Omental fat pad (tissue), 4 donors: ENCODE data around the gene NHP2. TPM values are rescaled to one million over a fixed set of nuclear protein-coding genes. Genes with fewer than 3 reads are reported as not detected.

ENCODE experiments used
- ATAC-seq: fragments of 150-250 bp; one replicate; pipeline ENCODE4 v1.9.1; 2016; ENCODE audit warnings: mild to moderate bottlenecking, moderate library complexity; ENCODE audit not compliant: low FRiP score
- DNase-seq: peaks from one replicate; pipeline ENCODE4 v3.0.0-alpha.2; 2019; ENCODE audit warnings: low spot score
- total RNA-seq, 4 donors: library from RNA; depleted of rRNA; stranded (reverse); fragments of >200 nt; gene quantifications; one replicate each; pipeline ENCODE4 v1.1.0, GENCODE V29; 2016
- TF ChIP-seq, protein P1 (sequence below), 3 donors: fragments of 450-650 bp; IDR thresholded peaks; one replicate each; pipeline ENCODE4 v1.5.1; 2016 to 2017; ENCODE audit warnings: antibody characterized with exemption in 3 of 3, mild to moderate bottlenecking in 3 of 3, moderate library complexity in 2 of 3

Gene NHP2
- total RNA-seq, 4 donors from 2014 or later: 173 to 241 (median 221) TPM

DNA sequence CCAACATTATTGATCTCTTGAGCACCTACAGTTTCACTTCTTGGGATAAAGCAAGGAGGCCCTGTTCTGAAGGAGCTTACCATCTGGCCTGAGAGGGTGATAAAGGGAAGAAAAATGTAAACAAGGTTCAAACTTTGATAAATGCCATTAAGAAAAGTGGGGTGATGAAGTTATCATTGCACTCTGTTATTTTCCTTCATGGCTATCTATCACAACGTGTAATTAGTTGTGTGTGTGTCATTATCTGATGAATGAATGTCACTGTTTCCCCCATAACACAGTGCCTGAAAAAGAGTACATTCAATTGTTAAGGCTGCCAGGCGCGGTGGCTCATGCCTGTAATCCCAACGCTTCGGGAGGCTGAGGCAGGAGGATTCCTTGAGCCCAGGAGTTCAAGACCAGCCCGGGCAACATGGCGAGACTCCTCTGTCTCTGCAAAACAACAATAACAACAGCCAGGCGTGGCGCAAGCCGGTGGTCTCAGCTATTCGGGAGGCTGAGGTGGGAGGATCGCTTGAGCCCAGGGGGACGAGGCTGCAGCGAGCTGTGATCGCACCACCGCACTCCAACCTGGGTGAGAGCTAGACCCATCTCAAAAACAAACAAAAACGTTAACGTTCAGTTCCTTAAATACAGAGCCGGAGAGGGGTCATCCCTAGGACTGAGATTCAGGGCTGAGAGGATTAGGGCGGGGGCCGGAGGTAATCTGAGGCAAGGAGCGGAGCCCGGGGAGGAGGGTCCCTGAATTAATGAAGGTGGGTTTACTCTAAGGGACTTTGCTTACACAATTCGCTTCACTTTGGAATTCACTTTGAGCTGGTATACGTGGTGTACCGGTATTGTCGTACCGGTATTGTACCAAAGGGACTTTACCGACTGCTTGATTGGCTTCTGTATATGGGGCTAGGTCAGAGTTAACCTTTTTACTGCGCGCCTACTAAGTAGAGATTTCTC lies 917 bp downstream of the NHP2 start:
- TF ChIP-seq, protein P1, sequence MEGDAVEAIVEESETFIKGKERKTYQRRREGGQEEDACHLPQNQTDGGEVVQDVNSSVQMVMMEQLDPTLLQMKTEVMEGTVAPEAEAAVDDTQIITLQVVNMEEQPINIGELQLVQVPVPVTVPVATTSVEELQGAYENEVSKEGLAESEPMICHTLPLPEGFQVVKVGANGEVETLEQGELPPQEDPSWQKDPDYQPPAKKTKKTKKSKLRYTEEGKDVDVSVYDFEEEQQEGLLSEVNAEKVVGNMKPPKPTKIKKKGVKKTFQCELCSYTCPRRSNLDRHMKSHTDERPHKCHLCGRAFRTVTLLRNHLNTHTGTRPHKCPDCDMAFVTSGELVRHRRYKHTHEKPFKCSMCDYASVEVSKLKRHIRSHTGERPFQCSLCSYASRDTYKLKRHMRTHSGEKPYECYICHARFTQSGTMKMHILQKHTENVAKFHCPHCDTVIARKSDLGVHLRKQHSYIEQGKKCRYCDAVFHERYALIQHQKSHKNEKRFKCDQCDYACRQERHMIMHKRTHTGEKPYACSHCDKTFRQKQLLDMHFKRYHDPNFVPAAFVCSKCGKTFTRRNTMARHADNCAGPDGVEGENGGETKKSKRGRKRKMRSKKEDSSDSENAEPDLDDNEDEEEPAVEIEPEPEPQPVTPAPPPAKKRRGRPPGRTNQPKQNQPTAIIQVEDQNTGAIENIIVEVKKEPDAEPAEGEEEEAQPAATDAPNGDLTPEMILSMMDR (IDR thresholded peaks at IDR 0.05): no peak
- no peak for ATAC-seq
- DNase-seq: no peak

DNA sequence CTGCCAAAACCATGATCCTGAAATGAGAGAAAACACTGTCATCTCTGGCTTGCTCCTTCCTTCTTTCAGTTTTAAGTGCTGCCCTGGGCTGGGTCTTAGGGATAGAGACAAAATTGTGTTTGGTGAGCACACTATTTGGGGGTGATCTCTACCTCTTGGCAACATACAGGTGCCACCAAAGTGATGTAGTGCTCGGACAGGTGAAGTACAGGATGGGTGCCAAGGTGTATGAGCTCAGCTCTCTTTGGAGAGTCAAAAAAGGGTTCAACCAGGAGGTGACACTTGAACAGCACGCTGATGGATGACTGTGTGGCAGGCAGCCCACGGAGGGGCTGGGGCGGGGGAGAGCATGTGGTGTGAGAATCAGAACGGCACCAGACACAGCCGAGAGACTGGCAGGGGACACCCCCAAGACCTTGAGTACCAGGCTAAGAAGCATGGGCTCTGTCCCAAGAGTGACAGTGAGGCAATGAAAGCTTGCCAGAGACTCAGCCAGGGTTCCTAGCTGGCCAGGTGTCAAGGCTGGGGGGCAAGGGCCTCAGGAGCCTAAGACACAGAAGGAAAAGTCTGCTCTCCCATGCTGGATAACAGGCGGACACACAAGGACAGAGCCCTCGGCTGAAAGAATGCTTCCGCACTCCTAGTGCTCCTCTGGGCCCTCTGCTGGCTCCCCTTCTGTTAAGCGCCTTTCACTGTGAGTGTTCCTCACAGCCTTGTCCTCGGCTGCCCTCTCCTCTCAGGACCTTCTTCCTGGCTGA lies 2.5 kb downstream of the NHP2 start:
- TF ChIP-seq, protein P1 (IDR thresholded peaks at IDR 0.05): no peak
- no peak for ATAC-seq
- DNase-seq: no peak

DNA sequence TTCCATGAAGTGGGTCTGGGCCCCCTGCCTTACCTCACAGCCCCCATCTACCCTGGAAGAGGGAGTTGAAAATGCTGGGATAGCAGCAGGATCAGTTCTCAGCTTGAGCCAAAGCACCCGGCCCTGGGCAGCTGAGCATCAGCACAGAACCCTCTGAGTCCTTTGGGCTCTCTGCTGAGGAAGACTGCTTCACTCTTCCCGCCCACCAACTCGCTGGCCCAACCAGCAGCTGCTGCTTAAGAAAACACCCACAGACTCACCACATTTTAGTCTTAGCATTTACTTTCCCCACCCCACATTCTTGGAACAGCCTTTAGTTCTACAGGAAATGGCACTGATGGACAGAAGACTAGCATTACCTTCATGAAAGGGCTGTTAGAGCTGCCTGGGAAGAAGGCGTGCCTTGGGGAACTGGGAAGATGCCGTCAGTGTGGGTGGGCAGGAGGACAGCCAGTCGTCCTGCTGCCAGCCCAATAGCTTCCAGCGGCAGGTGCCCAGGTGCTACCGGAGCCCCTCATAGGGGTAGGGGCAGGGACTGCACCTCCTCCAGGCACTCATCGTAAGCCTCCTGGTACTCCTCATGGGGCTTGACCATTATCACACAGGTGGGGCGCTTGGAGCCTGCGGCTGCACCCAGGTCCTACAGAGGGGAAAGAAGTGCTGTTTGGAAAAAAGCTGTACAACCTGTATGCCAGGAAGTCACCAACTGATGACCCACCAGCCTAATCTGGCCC lies 4.3 kb downstream of the NHP2 start:
- no peak for ATAC-seq
- TF ChIP-seq, protein P1 (IDR thresholded peaks at IDR 0.05): no peak
- DNase-seq: no peak

DNA sequence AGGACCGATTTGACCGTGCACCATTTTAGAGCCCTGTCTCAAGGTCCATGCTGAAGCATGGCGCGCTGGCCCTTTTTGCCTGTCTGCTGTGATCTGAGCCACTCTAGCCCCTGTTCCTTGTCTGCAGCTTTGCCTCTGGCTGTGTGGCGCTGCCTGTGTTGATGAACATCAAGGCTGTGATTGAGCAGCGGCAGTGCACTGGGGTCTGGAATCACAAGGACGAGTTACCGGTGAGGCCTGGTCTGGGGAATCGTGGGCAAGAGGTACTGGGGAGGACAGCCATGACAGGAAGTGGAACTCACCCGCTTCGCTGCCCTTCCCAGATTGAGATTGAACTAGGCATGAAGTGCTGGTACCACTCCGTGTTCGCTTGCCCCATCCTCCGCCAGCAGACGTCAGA lies 6.3 kb downstream of the NHP2 start:
- DNase-seq: no peak
- TF ChIP-seq, protein P1 (IDR thresholded peaks at IDR 0.05): no peak
- ATAC-seq: no peak

DNA sequence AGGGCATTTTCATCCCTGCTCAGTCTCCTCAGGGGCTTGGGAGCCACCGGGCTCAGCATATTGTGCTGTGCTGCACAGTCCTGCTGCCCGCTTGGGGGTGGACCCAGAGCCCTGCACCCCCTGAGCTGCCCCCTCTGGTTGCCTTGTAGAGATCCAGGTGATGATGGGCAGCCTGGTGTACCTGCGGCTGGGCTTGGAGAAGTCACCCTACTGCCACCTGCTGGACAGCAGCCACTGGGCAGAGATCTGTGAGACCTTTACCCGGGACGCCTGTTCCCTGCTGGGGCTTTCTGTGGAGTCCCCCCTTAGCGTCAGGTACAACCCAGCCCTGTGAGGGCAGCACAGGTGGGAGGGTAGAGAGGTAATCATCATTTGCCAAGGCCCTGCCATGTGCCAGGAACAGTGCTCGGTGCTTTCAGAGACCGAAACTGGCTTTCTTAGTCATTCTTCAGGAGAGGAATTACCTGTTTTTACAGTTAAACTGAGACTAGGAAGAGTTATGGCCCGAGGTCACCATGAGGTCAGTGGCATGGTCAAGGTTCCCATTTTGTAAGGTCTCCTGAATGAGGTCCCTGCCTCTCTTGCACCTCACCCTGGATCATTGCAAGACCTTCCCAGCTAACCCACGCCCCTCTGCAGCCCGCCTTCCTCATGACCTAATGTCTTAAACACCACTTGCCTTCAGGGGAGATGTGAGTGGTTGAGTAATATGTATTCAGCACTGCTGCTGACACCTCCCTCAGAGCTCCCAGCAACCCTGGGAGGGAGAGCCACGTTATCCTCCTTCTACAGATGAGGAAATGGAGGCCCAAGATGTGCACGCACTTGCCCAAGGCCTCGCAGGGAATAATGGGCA lies 7.5 kb downstream of the NHP2 start:
- ATAC-seq: peak; percentile 55
- DNase-seq: no peak
- TF ChIP-seq, protein P1 (IDR thresholded peaks at IDR 0.05): no peak

DNA sequence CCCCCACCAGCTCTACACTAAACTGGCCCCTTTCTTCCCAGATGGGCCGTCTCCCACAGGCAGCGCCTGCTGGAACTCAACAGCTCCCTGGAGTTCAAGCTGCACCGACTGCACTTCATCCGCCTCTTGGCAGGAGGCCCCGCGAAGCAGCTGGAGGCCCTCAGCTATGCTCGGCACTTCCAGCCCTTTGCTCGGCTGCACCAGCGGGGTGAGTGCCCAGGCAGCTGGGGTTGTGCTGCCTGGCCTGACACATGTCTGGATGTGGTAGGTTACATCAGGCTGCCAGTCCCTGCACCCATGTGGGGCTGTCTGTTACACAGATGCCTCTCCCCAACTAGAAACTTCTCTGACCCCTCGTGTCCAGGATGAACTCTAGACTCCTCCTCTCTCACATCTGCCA lies 9.8 kb downstream of the NHP2 start:
- DNase-seq (no peak), ATAC-seq (no peak)
- TF ChIP-seq, protein P1 (IDR thresholded peaks at IDR 0.05): no peak
